Measurements from ENCODE around the gene CAMK2G. TPM values are rescaled to one million over a fixed set of nuclear protein-coding genes. Genes with fewer than 3 reads are reported as not detected.
A peak's percentile ranks its signal among the peaks of the same experiment; 100 is the strongest.

CAMK2G gene
- total RNA-seq, 1 donor from 2014 or later, result 22.1 TPM

DNA sequence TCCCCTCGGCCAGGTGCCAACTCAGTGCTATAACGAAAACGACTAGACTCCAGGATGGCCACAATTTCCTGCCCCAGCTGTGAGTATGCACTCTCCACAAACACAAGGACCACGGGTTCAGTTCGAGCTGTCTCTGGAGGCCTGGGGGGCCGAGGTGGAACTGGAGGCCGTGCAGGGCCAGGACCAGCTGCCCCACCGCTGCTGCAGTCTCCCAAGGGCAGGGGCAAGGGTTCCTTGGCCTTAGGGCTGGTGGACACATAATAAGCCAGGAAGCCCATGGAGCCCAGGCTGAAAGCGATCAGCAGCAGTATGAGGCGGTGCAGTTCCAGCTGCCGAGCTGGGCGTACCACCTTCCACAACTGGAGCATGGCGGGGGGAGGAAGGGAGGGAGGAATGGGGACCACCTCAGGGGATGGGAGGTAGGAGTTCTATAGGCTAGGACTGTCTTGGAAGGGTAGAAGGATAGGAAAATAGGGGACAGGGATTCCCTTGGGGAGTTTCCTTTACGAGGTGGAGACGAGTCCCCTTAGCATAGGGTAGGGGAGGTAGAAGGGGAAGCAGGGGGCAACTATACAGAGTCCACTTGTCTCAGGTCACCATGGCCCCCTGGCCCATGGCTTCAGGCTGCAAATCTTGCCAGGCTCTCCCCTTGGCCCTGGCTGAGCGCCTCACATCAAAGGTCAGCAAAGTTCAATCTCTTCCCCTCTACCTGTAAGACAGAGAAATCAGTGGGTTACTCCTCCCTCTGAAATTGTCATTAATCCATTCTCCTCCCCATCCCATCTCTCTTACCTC, 66.1 kb downstream of the CAMK2G start:
- Mint-ChIP-seq H3K9me3 (no peaks in the 10 kb centered on the region), H3K4me3 (no peak overlapping the region), H3K27me3 (no peaks in the 10 kb centered on the region), H3K36me3 (ENCODE audit: low read depth) (peaks cover 64% of the 10 kb centered on the region), H3K27ac (no peak overlapping the region), H3K4me1 (peaks cover 60% of the 10 kb centered on the region)
- DNase-seq, result no peak
- intact Hi-C loops (cut with micrococcal nuclease), result no loop called here

DNA sequence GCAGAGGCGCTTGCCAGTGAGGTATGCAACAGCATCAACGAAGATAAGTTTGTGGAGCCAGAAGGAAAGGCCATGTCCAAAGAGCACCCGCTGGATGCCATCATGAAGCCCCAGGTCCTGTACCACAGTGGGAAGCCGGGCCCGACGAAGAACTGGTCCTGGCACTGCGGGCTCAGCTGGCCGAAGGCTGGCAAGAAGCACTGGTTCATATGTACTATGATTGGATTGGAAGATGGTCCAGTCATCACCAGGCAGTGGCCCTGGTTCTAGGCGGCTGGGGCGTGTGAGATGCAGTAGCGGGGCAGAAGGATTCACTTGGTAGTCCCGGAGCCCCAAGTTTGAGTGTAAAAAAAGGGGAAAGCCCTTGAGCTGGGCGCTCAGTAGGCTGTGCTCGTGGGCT, 66.9 kb downstream of the CAMK2G start:
- no peaks in the 10 kb centered on the region for H3K27me3 Mint-ChIP-seq
- H3K4me1 Mint-ChIP-seq, result peaks cover 60% of the 10 kb centered on the region
- DNase-seq, result no peak
- peak overlapping the region; percentile 12 for H3K4me3 Mint-ChIP-seq
- intact Hi-C loops (cut with micrococcal nuclease), result no loop called here
- H3K9me3 Mint-ChIP-seq, result no peaks in the 10 kb centered on the region
- H3K27ac Mint-ChIP-seq, result no peak overlapping the region
- H3K36me3 Mint-ChIP-seq (ENCODE audit: low read depth), result peaks cover 69% of the 10 kb centered on the region

DNA sequence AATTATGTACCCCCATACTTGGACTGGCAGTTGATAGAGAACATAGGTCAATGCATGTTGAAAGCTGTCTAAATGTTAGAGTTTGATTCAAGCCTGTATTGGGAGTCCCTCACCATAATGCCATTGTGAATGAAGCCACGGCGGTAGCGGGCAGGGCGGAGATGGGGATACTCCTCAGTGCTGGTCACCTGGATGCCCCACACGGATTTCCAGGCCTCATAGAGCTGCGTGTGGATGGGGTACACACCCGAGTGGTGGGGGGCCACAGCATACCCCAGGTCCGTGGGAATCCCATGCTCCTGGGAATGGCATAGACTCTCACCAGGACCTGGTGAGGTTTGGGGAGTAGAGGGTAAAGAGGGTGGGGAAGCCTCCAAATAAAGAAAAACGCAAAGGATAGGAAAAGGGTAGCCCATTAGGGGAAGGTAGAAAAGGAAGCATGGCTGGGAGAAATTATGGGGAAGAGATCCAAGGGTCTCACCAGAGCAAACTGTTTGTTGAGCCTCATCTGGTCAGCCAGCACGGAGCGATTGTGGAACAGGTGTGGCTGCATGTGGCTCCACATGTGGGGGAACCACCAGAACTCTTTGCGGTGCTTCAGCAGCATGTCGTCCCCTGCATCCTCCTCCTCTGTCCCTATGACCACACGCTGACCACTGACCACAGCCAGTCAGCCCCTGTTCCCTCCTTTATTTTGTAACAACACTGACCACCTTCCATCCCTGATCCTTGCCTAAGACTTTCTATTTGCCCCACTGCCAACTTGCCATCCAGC, 68.0 kb downstream of the CAMK2G start:
- Mint-ChIP-seq H3K4me1 (peaks cover 60% of the 10 kb centered on the region), H3K36me3 (ENCODE audit: low read depth) (peaks cover 76% of the 10 kb centered on the region), H3K9me3 (no peaks in the 10 kb centered on the region), H3K27ac (peak overlapping the region; percentile 48), H3K4me3 (peak overlapping the region; percentile 12), H3K27me3 (no peaks in the 10 kb centered on the region)
- intact Hi-C loops (cut with micrococcal nuclease), result no loop called here
- no peak for DNase-seq

DNA sequence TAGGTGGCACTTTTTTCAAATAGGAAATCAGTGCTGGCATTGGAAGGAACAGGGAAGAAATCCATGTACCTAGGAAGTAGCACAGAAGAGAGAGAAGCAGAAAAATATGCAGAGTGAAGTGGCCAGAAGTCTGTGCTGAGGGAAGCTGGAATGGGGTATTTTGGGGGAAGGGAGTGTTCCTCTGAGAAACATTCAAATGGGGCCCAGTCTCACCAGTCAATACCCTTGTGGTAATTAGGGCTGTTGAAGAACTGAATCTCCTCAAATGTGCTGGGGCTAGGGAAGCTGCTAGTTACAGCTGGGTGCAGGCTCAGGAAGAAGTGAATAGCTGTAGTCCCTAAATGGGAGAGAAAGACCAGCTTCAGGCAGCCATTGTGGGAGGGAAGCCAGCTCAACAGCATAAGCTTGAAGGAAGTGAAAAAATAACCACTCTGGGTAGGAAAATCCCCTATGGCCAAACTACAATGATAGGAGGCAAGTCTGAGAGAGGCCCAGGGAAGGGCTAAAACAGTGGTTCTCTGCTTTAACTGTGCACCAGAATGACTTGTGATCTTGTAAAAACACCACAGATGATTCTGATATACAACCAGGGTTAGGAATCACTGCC, 70.6 kb downstream of the CAMK2G start:
- no peak for DNase-seq
- intact Hi-C loops (cut with micrococcal nuclease), result no loop called here
- Mint-ChIP-seq H3K4me1 (peaks cover 43% of the 10 kb centered on the region), H3K27ac (peak overlapping the region; percentile 81), H3K9me3 (no peaks in the 10 kb centered on the region), H3K4me3 (peak overlapping the region; percentile 10), H3K36me3 (ENCODE audit: low read depth) (peaks cover 72% of the 10 kb centered on the region), H3K27me3 (no peaks in the 10 kb centered on the region)

DNA sequence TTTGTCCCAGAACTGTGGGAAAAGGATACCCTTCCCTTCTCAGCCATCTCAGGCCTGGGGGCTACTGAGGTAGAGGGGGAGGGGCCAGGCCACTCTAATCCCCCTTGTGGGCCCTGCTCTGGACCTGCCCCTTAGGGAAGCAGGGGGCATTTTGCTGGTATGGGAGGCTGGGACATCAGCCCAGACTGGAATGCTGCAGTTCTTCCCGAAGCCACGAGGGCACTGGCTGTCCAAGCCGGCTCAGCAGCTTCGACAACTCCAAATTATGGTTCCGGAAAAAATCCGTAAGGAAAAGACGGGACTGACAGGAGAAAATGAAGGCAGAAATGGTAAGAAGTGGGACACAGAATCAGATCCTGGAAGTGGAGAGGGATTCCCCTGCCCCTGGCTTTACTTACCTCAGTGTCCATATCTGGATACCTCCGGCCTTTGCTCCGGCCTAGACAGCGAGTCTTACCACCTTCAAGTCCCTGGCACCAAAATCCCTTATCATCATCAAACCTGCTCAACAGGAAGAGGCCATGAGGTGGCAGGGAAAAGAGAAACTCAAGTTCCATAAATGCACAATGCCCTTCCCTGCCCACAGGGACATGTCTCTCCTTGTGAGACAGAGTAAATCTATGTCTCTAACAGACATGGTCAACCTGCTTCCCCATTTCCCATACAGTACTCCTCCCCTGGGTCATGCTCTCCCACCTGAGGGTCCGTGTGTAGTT, 71.9 kb downstream of the CAMK2G start:
- Mint-ChIP-seq H3K36me3 (ENCODE audit: low read depth) (peaks cover 71% of the 10 kb centered on the region), H3K27me3 (no peaks in the 10 kb centered on the region)
- intact Hi-C loops (cut with micrococcal nuclease), result no loop called here

DNA sequence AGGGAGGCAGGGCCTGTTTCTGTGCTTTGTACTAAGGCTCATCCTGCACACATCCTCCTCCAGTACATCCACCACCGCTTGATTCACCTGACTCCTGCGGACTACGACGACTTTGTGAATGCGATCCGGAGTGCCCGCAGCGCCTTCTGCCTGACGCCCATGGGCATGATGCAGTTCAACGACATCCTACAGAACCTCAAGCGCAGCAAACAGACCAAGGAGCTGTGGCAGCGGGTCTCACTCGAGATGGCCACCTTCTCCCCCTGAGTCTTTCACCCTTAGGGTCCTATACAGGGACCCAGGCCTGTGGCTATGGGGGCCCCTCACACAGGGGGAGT, 73.1 kb downstream of the CAMK2G start:
- intact Hi-C loops (cut with micrococcal nuclease), result no loop called here
- Mint-ChIP-seq H3K27ac (no peak overlapping the region), H3K9me3 (no peaks in the 10 kb centered on the region), H3K4me1 (peaks cover 20% of the 10 kb centered on the region), H3K27me3 (no peaks in the 10 kb centered on the region), H3K36me3 (ENCODE audit: low read depth) (peaks cover 66% of the 10 kb centered on the region), H3K4me3 (no peak overlapping the region)
- no peak for DNase-seq

More for the DNA sequence above, 71.9 kb downstream of the CAMK2G start:
- Mint-ChIP-seq H3K9me3 (no peaks in the 10 kb centered on the region), H3K4me3 (no peak overlapping the region), H3K4me1 (peaks cover 32% of the 10 kb centered on the region), H3K27ac (peak overlapping the region; percentile 81)
- no peak for DNase-seq

DNA sequence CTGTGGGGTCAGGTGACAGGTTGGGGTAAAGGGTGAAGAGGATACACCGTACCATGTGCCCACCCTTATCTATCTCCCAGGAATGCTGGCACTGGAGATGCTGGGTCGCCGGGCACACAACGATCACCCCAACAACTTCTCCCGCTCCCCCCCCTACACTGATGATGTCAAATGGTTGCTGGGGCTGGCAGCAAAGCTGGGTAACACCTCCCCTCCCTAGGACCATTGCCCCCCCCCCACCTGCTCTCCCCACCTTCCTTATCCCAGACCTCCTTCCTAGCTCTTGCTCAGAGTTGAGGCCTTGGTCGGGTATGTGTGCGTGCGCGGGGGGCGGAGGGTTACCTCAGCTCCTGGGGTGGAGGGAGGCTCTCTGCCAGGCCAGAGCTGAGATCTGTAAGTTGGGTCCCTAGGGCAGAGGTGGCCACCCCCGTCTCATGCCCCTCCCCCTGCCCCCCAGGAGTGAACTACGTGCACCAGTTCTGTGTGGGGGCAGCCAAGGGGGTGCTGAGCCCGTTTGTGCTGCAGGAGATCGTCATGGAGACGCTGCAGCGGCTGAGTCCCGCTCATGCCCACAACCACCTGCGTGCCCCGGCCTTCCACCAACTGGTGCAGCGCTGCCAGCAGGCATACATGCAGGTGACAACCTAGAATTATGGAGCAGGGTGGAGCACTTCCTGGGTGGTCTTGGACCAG, 73.6 kb downstream of the CAMK2G start:
- Mint-ChIP-seq H3K4me3 (no peak overlapping the region), H3K9me3 (no peaks in the 10 kb centered on the region), H3K4me1 (peaks cover 15% of the 10 kb centered on the region), H3K27me3 (no peaks in the 10 kb centered on the region), H3K27ac (no peak overlapping the region), H3K36me3 (ENCODE audit: low read depth) (peaks cover 66% of the 10 kb centered on the region)
- intact Hi-C loops (cut with micrococcal nuclease), result no loop called here
- no peak for DNase-seq

DNA sequence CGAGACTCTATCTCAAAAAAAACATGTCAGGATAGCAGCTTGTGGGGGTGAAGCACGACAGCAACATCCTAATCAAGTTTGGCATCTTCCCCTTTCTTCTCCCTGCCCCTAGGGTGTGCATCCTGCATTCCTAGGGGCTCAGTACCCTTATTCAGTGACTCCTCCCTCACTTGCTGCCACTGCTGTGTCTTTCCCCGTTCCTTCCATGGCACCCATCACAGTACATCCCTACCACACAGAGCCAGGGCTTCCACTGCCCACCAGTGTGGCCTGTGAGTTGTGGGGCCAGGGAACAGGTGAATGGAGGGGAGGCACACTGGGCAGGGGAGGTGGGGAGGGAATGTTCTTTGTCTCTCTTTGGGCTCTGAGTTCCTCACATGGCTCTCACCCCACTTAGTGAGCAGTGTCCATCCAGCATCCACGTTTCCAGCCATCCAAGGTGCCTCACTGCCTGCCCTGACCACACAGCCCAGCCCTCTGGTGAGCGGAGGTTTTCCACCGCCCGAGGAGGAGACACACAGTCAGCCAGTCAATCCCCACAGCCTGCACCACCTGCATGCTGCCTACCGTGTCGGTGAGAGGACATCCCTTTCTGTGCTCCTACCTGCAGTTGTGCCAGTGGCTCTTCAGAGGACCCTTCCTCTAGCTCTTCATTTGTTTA, 74.3 kb downstream of the CAMK2G start:
- Mint-ChIP-seq H3K36me3 (ENCODE audit: low read depth) (peaks cover 64% of the 10 kb centered on the region), H3K4me1 (peaks cover 11% of the 10 kb centered on the region), H3K9me3 (no peaks in the 10 kb centered on the region), H3K4me3 (no peak overlapping the region), H3K27ac (no peak overlapping the region), H3K27me3 (no peaks in the 10 kb centered on the region)
- intact Hi-C loops (cut with micrococcal nuclease), result no loop called here
- no peak for DNase-seq

DNA sequence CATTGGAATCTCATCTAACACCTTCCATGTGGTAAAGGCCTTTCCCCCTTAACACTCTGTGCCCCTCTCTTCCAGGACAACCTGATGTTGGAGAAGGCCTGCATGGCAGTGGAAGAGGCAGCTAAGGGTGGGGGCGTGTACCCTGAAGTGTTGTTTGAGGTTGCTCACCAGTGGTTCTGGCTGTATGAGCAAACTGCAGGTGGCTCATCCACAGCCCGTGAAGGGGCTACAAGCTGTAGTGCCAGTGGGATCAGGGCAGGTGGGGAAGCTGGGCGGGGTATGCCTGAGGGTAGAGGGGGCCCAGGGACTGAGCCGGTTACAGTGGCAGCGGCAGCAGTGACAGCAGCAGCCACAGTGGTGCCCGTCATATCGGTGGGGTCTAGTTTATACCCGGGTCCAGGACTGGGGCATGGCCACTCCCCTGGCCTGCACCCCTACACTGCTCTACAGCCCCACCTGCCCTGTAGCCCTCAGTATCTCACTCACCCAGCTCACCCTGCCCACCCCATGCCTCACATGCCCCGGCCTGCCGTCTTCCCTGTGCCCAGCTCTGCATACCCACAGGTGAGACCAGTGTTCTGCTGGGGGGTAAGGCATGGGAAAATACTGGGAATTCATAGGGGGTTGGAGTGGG, 75.3 kb downstream of the CAMK2G start:
- no peak overlapping the region for H3K27ac Mint-ChIP-seq

DNA sequence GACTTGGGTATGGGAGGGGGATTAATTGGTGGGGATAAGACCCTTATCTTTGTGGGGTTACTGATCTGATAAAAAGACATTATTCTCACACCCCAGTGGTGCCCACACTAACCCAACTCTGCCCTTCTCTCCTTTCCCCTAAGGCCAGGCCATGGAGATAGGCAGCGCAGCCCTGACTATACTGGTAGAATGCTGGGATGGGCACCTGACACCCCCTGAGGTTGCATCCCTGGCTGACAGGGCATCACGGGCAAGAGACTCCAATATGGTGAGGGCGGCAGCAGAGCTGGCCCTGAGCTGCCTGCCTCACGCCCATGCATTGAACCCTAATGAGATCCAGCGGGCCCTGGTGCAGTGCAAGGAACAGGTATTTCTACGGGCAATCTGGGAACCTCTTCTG, 76.3 kb downstream of the CAMK2G start:
- Mint-ChIP-seq H3K27me3 (no peaks in the 10 kb centered on the region), H3K4me1 (no peaks in the 10 kb centered on the region), H3K9me3 (no peaks in the 10 kb centered on the region), H3K27ac (no peak overlapping the region), H3K4me3 (no peak overlapping the region), H3K36me3 (ENCODE audit: low read depth) (peaks cover 69% of the 10 kb centered on the region)
- DNase-seq, result no peak
- intact Hi-C loops (cut with micrococcal nuclease), result no loop called here

More for the DNA sequence above, 75.3 kb downstream of the CAMK2G start:
- H3K9me3 Mint-ChIP-seq, result no peaks in the 10 kb centered on the region
- H3K27me3 Mint-ChIP-seq, result no peaks in the 10 kb centered on the region
- intact Hi-C loops (cut with micrococcal nuclease), result no loop called here
- no peak overlapping the region for H3K4me3 Mint-ChIP-seq
- H3K4me1 Mint-ChIP-seq, result peaks cover 7% of the 10 kb centered on the region
- H3K36me3 Mint-ChIP-seq (ENCODE audit: low read depth), result peaks cover 70% of the 10 kb centered on the region
- no peak for DNase-seq

DNA sequence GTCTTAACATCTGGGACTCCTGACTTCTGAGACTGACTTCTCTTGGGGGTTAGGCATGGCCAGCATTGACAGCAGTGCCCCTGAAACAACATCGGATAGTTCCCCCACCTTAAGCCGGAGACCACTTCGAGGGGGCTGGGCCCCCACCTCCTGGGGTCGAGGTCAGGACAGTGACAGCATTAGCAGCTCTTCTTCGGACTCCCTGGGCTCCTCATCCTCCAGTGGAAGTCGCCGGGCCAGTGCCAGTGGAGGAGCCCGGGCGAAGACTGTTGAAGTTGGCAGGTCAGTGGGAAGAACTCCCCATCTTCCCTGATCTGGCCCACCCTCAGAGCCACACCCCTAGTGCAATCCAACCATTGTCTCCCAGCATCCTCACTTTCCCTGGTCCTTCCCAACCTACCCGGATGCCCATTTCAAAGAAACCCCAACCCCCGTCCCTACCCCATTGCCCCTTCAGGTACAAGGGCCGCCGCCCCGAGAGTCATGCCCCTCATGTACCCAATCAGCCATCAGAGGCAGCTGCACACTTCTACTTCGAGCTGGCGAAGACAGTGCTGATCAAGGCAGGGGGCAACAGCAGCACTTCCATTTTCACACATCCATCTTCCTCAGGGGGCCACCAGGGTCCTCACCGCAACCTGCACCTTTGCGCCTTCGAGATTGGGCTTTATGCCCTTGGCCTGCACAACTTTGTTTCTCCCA, 76.9 kb downstream of the CAMK2G start:
- no peaks in the 10 kb centered on the region for H3K4me1 Mint-ChIP-seq
- no peak for DNase-seq
- intact Hi-C loops (cut with micrococcal nuclease), result no loop called here
- H3K4me3 Mint-ChIP-seq, result no peak overlapping the region
- H3K27me3 Mint-ChIP-seq, result no peaks in the 10 kb centered on the region
- no peaks in the 10 kb centered on the region for H3K9me3 Mint-ChIP-seq
- peaks cover 67% of the 10 kb centered on the region for H3K36me3 Mint-ChIP-seq (ENCODE audit: low read depth)
- H3K27ac Mint-ChIP-seq, result no peak overlapping the region

DNA sequence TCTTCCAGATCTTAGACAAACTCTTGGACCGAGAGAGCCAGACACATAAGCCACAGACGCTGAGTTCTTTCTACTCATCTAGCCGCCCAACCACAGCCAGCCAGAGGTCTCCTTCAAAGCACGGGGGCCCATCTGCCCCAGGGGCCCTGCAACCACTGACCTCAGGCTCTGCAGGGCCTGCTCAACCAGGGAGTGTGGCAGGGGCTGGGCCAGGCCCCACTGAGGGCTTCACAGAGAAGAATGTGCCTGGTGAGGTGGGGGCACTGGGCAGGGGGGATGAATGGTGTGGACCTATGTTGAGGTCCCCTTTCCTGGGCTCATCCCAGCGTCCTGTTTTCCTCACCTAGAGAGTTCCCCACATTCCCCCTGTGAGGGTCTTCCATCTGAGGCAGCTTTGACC, 77.6 kb downstream of the CAMK2G start:
- Mint-ChIP-seq H3K27me3 (no peaks in the 10 kb centered on the region), H3K4me1 (no peaks in the 10 kb centered on the region), H3K36me3 (ENCODE audit: low read depth) (peaks cover 64% of the 10 kb centered on the region), H3K27ac (no peak overlapping the region), H3K9me3 (no peaks in the 10 kb centered on the region), H3K4me3 (no peak overlapping the region)
- no peak for DNase-seq
- intact Hi-C loops (cut with micrococcal nuclease), result no loop called here
